Chondrocyte (in vitro differentiated cells): ENCODE measurements around the gene SLC15A2. TPM values are rescaled to one million over a fixed set of nuclear protein-coding genes. Genes with fewer than 3 reads are reported as not detected.
A peak's percentile ranks its signal among the peaks of the same experiment; 100 is the strongest.

ENCODE experiments used
- DNase-seq: peaks from one replicate; pipeline ENCODE4 v3.0.0; 2021; ENCODE audit warnings: mixed read lengths, low spot score
- H3K27ac Mint-ChIP-seq: one replicate; pipeline ENCODE4 v1.8.0; 2021; ENCODE audit warnings: mild to moderate bottlenecking, moderate library complexity, mixed read lengths; ENCODE audit not compliant: unreplicated experiment
- H3K27me3 Mint-ChIP-seq: 2 replicates; pipeline ENCODE4 v1.8.0; 2021; ENCODE audit warnings: low read depth, mixed read lengths
- H3K36me3 Mint-ChIP-seq: 2 replicates; pipeline ENCODE4 v1.8.0; 2021; ENCODE audit warnings: low read depth, mixed read lengths
- H3K4me1 Mint-ChIP-seq: 2 replicates; pipeline ENCODE4 v1.8.0; 2021; ENCODE audit warnings: low read depth, mild to moderate bottlenecking, mixed read lengths
- H3K4me3 Mint-ChIP-seq: one replicate; pipeline ENCODE4 v1.8.0; 2021; ENCODE audit warnings: mild to moderate bottlenecking, moderate library complexity, mixed read lengths; ENCODE audit not compliant: unreplicated experiment
- H3K9me3 Mint-ChIP-seq: 2 replicates; pipeline ENCODE4 v1.8.0; 2021; ENCODE audit warnings: low read depth, mixed read lengths
- total RNA-seq: library from RNA; stranded (reverse); gene quantifications from 3 replicates; pipeline ENCODE4 v1.2.1, GENCODE V29; 2021
- TF ChIP-seq, protein P1 (sequence below): fragments of 200-600 bp; sonication (generic); IDR thresholded peaks from 2 replicates; pipeline ENCODE4 v1.5.0; 2021; ENCODE audit warnings: antibody characterized with exemption, mild to moderate bottlenecking, moderate library complexity

SLC15A2 gene
- total RNA-seq, 1 donor from 2014 or later, result 1.4 TPM

- TF ChIP-seq, protein P1, sequence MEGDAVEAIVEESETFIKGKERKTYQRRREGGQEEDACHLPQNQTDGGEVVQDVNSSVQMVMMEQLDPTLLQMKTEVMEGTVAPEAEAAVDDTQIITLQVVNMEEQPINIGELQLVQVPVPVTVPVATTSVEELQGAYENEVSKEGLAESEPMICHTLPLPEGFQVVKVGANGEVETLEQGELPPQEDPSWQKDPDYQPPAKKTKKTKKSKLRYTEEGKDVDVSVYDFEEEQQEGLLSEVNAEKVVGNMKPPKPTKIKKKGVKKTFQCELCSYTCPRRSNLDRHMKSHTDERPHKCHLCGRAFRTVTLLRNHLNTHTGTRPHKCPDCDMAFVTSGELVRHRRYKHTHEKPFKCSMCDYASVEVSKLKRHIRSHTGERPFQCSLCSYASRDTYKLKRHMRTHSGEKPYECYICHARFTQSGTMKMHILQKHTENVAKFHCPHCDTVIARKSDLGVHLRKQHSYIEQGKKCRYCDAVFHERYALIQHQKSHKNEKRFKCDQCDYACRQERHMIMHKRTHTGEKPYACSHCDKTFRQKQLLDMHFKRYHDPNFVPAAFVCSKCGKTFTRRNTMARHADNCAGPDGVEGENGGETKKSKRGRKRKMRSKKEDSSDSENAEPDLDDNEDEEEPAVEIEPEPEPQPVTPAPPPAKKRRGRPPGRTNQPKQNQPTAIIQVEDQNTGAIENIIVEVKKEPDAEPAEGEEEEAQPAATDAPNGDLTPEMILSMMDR, result no peak
- Mint-ChIP-seq H3K4me3 (no peak overlapping the region), H3K36me3 (no peaks in the 10 kb centered on the region), H3K9me3 (no peaks in the 10 kb centered on the region), H3K4me1 (peaks cover 11% of the 10 kb centered on the region), H3K27me3 (peaks cover 5% of the 10 kb centered on the region), H3K27ac (no peak overlapping the region)
- DNase-seq, result peak; percentile 75
These were observed 98.7 kb downstream of the SLC15A2 start for GRCh38 chr3:121992601-121993560.

Other genes starting within 250 kb of the SLC15A2 start
- gene HCLS1, start 233.5 kb upstream of the SLC15A2 start, total RNA-seq, result 0.44 to 1.4 TPM (median 0.82 TPM) in 3 replicates
- gene GOLGB1, start 144.7 kb upstream of the SLC15A2 start, total RNA-seq, result 63.6 to 88.0 TPM (median 65.0 TPM) in 3 replicates
- 12.6 to 15.5 TPM (median 13.2 TPM) in 3 replicates for gene IQCB1, start 59.3 kb upstream of the SLC15A2 start, total RNA-seq
- gene EAF2, start 59.2 kb upstream of the SLC15A2 start, total RNA-seq, result 2.4 to 3.7 TPM (median 2.7 TPM) in 3 replicates
- not detected in 3 replicates for gene ILDR1, start 127.8 kb downstream of the SLC15A2 start, total RNA-seq
- gene CD86, start 161.0 kb downstream of the SLC15A2 start, total RNA-seq, result not detected in 3 replicates